ENCODE measurements around the gene SLC6A1. TPM values are rescaled to one million over a fixed set of nuclear protein-coding genes. Genes with fewer than 3 reads are reported as not detected.
"Not testable (repeated sequence)": the region's sequence is repeated elsewhere in the genome, so short reads cannot be mapped to it uniquely, and the experiment has no call there.

Gene SLC6A1
- total and polyA plus RNA-seq, 2 of the 8 experiments (the other 6 are each of a cell fraction or from before 2014, with no cell fraction given) = 0.30 to 0.63 TPM

GRCh38 chr3:11061268-11061871 lies 68.8 kb downstream of the SLC6A1 start:
- H4K8ac ChIP-seq (ENCODE audit: extremely low read depth, insufficient read depth, low read length); H3K56ac ChIP-seq (replicated peaks; ENCODE audit: insufficient read length, low read depth, low read length); H3K23ac ChIP-seq (ENCODE audit: insufficient read length); H3K79me2 ChIP-seq (ENCODE audit: control insufficient read depth in 1 of 2, insufficient read depth in 2 of 2, low read length in 2 of 2); H3K14ac ChIP-seq (ENCODE audit: insufficient read length); H3K27ac ChIP-seq (ENCODE audit: low read depth, low read length); H2BK12ac ChIP-seq (ENCODE audit: low read depth, low read length); FAIRE-seq; H3K36me3 ChIP-seq (ENCODE audit: control insufficient read depth in 2 of 4, insufficient read depth in 4 of 4, low read length in 3 of 4); POLR2A ChIA-PET (ENCODE audit: partially characterized antibody); H3K18ac ChIP-seq (ENCODE audit: extremely low read depth, low read length); H3K9ac ChIP-seq (replicated peaks in 1 of 4; ENCODE audit: extremely low read depth in 1 of 4, low read depth in 3 of 4, low read length in 3 of 4); H3K79me1 ChIP-seq (ENCODE audit: low read depth, low read length); H3K4me1 ChIP-seq (replicated peaks in 1 of 4; ENCODE audit: control insufficient read depth in 3 of 4, insufficient read depth in 4 of 4, low read length in 3 of 4); H2BK5ac ChIP-seq (ENCODE audit: low read depth, low read length); H4K91ac ChIP-seq (replicated peaks; ENCODE audit: insufficient read length, low read length); H2BK20ac ChIP-seq (ENCODE audit: low read length); H4K5ac ChIP-seq (ENCODE audit: insufficient read length, low read depth, low read length); H2BK120ac ChIP-seq (replicated peaks; ENCODE audit: low read depth, low read length); H4K20me1 ChIP-seq (replicated peaks in 1 of 2; ENCODE audit: control insufficient read depth in 1 of 2, insufficient read depth in 2 of 2, low read length in 2 of 2); H2AK5ac ChIP-seq (ENCODE audit: low read depth, low read length); H2BK15ac ChIP-seq (ENCODE audit: low read length); H3K4ac ChIP-seq (replicated peaks; ENCODE audit: insufficient read length, low read depth, low read length): not testable (repeated sequence)
- peaks cover 9 to 21% (median 14%) of the 10 kb centered on the region in 4 experiments; a peak in 6 of 7 replicates for H3K27me3 ChIP-seq (replicated peaks in 1 of 4; ENCODE audit: control insufficient read depth in 3 of 4, extremely low read depth in 1 of 4, insufficient read depth in 3 of 4, low read length in 3 of 4)
- 9% methylated on average over 35 of the region's 41 CpGs; no CpG with 5 or more reads in 1 of the 2 experiments for WGBS, 2 experiments (ENCODE audit: extremely low coverage in 1 of 2, insufficient coverage in 1 of 2, insufficient read length in 1 of 2, insufficient replicate concordance in 2 of 2, low coverage in 1 of 2, low lambda C conversion rate in 2 of 2, missing lambda C conversion rate in 1 of 2)
- peak overlapping the region; percentile 65; the same call in 1 of the 2 replicates for H2AFZ ChIP-seq (ENCODE audit: low read length)
- H3K4me2 ChIP-seq (ENCODE audit: insufficient read depth in 1 of 2, low read depth in 2 of 2, low read length in 2 of 2) = peak overlapping the region; percentile 57 to 98
- CTCF ChIA-PET (ENCODE audit: partially characterized antibody) = interaction anchor here (0.7 to 6.1 kb wide), 64 partner anchors 9 to 303 kb away, joined by 3 to 211 read pairs (median 7); partner anchors contain the start of genes HRH1 and SLC6A1
- peak overlapping the region; percentile 4 to 57 (median 35); a peak in 7 of 8 replicates for H3K4me3 ChIP-seq (ENCODE audit: extremely low read depth in 1 of 4, insufficient read depth in 2 of 4, low read depth in 3 of 4, low read length in 4 of 4)
- peaks cover 15% of the 10 kb centered on the region; the same call in 1 of the 2 replicates for H3K23me2 ChIP-seq (ENCODE audit: low read depth, low read length)
- DNase-seq (ENCODE audit: low read depth in 1 of 2, low spot score in 2 of 2) = peak in 1 of 2 experiments; percentile 72
- peaks cover 11 to 14% of the 10 kb centered on the region in 2 experiments for H3K9me3 ChIP-seq (ENCODE audit: insufficient read depth in 2 of 2, low read depth in 1 of 2, low read length in 1 of 2)
- TF ChIP-seq RAD21 (IDR thresholded peaks at IDR 0.05 in 1 of 2, conservative IDR thresholded peaks at IDR 0.05 in 1 of 2; ENCODE audit: low read depth in 2 of 2, low read length in 2 of 2) (peak; percentile 5 to 31; a peak in 1 of 4 replicates), TAF1 (IDR thresholded peaks at IDR 0.05; ENCODE audit: low read depth, low read length) (0 out of 2 replicates have a peak, but pooled peaks have one; percentile 22), KDM4A (IDR thresholded peaks at IDR 0.05; ENCODE audit: low read depth, low read length, severe bottlenecking) (peak; percentile 60)
- TF ChIP-seq, protein P1, sequence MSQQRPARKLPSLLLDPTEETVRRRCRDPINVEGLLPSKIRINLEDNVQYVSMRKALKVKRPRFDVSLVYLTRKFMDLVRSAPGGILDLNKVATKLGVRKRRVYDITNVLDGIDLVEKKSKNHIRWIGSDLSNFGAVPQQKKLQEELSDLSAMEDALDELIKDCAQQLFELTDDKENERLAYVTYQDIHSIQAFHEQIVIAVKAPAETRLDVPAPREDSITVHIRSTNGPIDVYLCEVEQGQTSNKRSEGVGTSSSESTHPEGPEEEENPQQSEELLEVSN (IDR thresholded peaks at IDR 0.05) = peak; percentile 59; the same call in 1 of the 2 replicates
- TF ChIP-seq, protein P2, sequence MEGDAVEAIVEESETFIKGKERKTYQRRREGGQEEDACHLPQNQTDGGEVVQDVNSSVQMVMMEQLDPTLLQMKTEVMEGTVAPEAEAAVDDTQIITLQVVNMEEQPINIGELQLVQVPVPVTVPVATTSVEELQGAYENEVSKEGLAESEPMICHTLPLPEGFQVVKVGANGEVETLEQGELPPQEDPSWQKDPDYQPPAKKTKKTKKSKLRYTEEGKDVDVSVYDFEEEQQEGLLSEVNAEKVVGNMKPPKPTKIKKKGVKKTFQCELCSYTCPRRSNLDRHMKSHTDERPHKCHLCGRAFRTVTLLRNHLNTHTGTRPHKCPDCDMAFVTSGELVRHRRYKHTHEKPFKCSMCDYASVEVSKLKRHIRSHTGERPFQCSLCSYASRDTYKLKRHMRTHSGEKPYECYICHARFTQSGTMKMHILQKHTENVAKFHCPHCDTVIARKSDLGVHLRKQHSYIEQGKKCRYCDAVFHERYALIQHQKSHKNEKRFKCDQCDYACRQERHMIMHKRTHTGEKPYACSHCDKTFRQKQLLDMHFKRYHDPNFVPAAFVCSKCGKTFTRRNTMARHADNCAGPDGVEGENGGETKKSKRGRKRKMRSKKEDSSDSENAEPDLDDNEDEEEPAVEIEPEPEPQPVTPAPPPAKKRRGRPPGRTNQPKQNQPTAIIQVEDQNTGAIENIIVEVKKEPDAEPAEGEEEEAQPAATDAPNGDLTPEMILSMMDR (IDR thresholded peaks at IDR 0.05; ENCODE audit: control extremely low read depth in 1 of 3, insufficient read depth in 1 of 3, low read depth in 1 of 3, low read length in 3 of 3) = peak; percentile 22 to 39 (median 31)

Data from H1 (cell line).